Hepatocyte (in vitro differentiated cells): ENCODE measurements around the gene XIRP1. TPM values are rescaled to one million over a fixed set of nuclear protein-coding genes. Genes with fewer than 3 reads are reported as not detected.

Source experiments
- DNase-seq: peaks from one replicate; pipeline ENCODE4 v3.0.0-alpha.2; 2016; ENCODE audit warnings: low spot score
- H2AFZ ChIP-seq: fragments of 200-600 bp; sonication (generic); 2 replicates; pipeline ENCODE4 v1.6.0; 2016; ENCODE audit warnings: antibody characterized with exemption, mild to moderate bottlenecking
- H3K27ac ChIP-seq: fragments of 200-600 bp; sonication (generic); 2 replicates; pipeline ENCODE4 v1.5.1; 2016; ENCODE audit warnings: mild to moderate bottlenecking
- H3K27me3 ChIP-seq: fragments of 200-600 bp; sonication (generic); 2 replicates; pipeline ENCODE4 v1.6.1; 2016
- H3K36me3 ChIP-seq: fragments of 200-600 bp; sonication (generic); replicated peaks from 2 replicates; pipeline ENCODE4 v1.5.1; 2016; ENCODE audit warnings: low read depth; ENCODE audit not compliant: insufficient read depth
- H3K4me1 ChIP-seq: fragments of 200-600 bp; sonication (generic); 2 replicates; pipeline ENCODE4 v1.5.1; 2016; ENCODE audit warnings: mild to moderate bottlenecking, moderate library complexity; ENCODE audit not compliant: insufficient read depth
- H3K4me2 ChIP-seq: fragments of 200-600 bp; sonication (generic); 2 replicates; pipeline ENCODE4 v1.6.0; 2016
- H3K4me3 ChIP-seq: fragments of 200-600 bp; sonication (generic); 2 replicates; pipeline ENCODE4 v1.5.1; 2016; ENCODE audit warnings: mild to moderate bottlenecking
- H3K79me2 ChIP-seq: fragments of 200-600 bp; sonication (generic); 2 replicates; pipeline ENCODE4 v1.6.0; 2017; ENCODE audit warnings: mild to moderate bottlenecking
- H3K9me2 ChIP-seq: fragments of 200-600 bp; sonication (generic); replicated peaks from 2 replicates; pipeline ENCODE4 v1.6.0; 2017; ENCODE audit warnings: mild to moderate bottlenecking; ENCODE audit not compliant: insufficient read depth
- H3K9me3 ChIP-seq: fragments of 200-600 bp; sonication (generic); 2 replicates; pipeline ENCODE4 v1.5.1; 2016; ENCODE audit warnings: low read depth, mild to moderate bottlenecking
- H4K20me1 ChIP-seq: fragments of 200-600 bp; sonication (generic); 2 replicates; pipeline ENCODE4 v1.6.0; 2016; ENCODE audit warnings: mild to moderate bottlenecking; ENCODE audit not compliant: insufficient read depth, poor library complexity, severe bottlenecking
- CTCF ChIP-seq: fragments of 200-600 bp; sonication (generic); IDR thresholded peaks from 2 replicates; pipeline ENCODE4 v1.5.1; 2016; ENCODE audit warnings: antibody characterized with exemption, mild to moderate bottlenecking; ENCODE audit not compliant: poor library complexity
- EZH2 ChIP-seq: fragments of 200-600 bp; sonication (generic); IDR thresholded peaks from 2 replicates; pipeline ENCODE4 v1.6.1; 2016; ENCODE audit warnings: antibody characterized with exemption, mild to moderate bottlenecking, borderline replicate concordance
- EZH2phosphoT487 ChIP-seq: fragments of 200-600 bp; sonication (generic); IDR thresholded peaks from one replicate; pipeline ENCODE4 v1.6.1; 2018; ENCODE audit warnings: antibody characterized with exemption, mild to moderate bottlenecking, low read depth, moderate library complexity; ENCODE audit not compliant: unreplicated experiment, severe bottlenecking
- WGBS: methylation state at CpG from one replicate; pipeline ENCODE4 v1.1.6; 2016; ENCODE audit warnings: low lambda C conversion rate; ENCODE audit errors: missing lambda C conversion rate; 5-methylcytosine and 5-hydroxymethylcytosine counted together
- polyA plus RNA-seq: library from polyadenylated mRNA; unstranded; fragments of >200 nt; fragmentation: Nextera tagmentation; extraction: Ambion mirVana; gene quantifications from 2 replicates; pipeline ENCODE4 v1.2.1, GENCODE V29; 2016
- total RNA-seq: library from RNA; depleted of rRNA; stranded (reverse); fragments of >200 nt; gene quantifications from 2 replicates; pipeline ENCODE4 v1.2.3, GENCODE V29; 2014

XIRP1 gene
- total and polyA plus RNA-seq, 2 experiments from 2014 or later: 0.10 to 1.4 TPM

GRCh38 chr3:39149059-39149455, 43.3 kb downstream of the XIRP1 start:
- H4K20me1 ChIP-seq: peaks cover 77% of the 10 kb centered on the region

GRCh38 chr3:39148435-39149058, 43.8 kb downstream of the XIRP1 start:
- DNase-seq: peak; percentile 61
- Histone ChIP-seq H3K4me2 (peak overlapping the region; percentile 95), H3K27me3 (no peaks in the 10 kb centered on the region), H3K4me3 (no peak overlapping the region), H3K4me1 (peaks cover 59% of the 10 kb centered on the region), H3K79me2 (peaks cover 90% of the 10 kb centered on the region), H3K9me2 (no peaks in the 10 kb centered on the region), H2AFZ (no peak overlapping the region), H3K9me3 (no peaks in the 10 kb centered on the region), H3K27ac (peak overlapping the region; percentile 100), H4K20me1 (peaks cover 80% of the 10 kb centered on the region), H3K36me3 (peaks cover 10% of the 10 kb centered on the region)
- 40% methylated on average over 9 of the region's 9 CpGs for WGBS
- no peak for TF ChIP-seq EZH2phosphoT487
- no peak for TF ChIP-seq EZH2
- TF ChIP-seq CTCF: no peak

More at GRCh38 chr3:39149059-39149455, 43.3 kb downstream of the XIRP1 start:
- peak overlapping the region; percentile 95 for H3K4me2 ChIP-seq
- TF ChIP-seq EZH2 (no peak), CTCF (no peak), EZH2phosphoT487 (no peak)
- peaks cover 63% of the 10 kb centered on the region for H3K4me1 ChIP-seq
- peaks cover 85% of the 10 kb centered on the region for H3K79me2 ChIP-seq
- H2AFZ ChIP-seq: no peak overlapping the region
- peaks cover 10% of the 10 kb centered on the region for H3K36me3 ChIP-seq
- H3K9me3 ChIP-seq: no peaks in the 10 kb centered on the region
- WGBS: 47% methylated on average over 4 of the region's 4 CpGs
- H3K9me2 ChIP-seq: no peaks in the 10 kb centered on the region
- H3K27me3 ChIP-seq: no peaks in the 10 kb centered on the region
- H3K27ac ChIP-seq: peak overlapping the region; percentile 100
- no peak for DNase-seq
- no peak overlapping the region for H3K4me3 ChIP-seq

- H3K27me3 ChIP-seq: no peaks in the 10 kb centered on the region
- H3K9me3 ChIP-seq: no peaks in the 10 kb centered on the region
- H3K79me2 ChIP-seq: peaks cover 93% of the 10 kb centered on the region
- peak overlapping the region; percentile 100 for H3K27ac ChIP-seq
- H4K20me1 ChIP-seq: peaks cover 83% of the 10 kb centered on the region
- no peak overlapping the region for H3K4me3 ChIP-seq
- TF ChIP-seq EZH2phosphoT487 (no peak), CTCF (no peak), EZH2 (no peak)
- peak; percentile 63 for DNase-seq
- peak overlapping the region; percentile 95 for H3K4me2 ChIP-seq
- peaks cover 59% of the 10 kb centered on the region for H3K4me1 ChIP-seq
- peaks cover 10% of the 10 kb centered on the region for H3K36me3 ChIP-seq
- H3K9me2 ChIP-seq: no peaks in the 10 kb centered on the region
- no peak overlapping the region for H2AFZ ChIP-seq
- WGBS: 34% methylated on average over 8 of the region's 9 CpGs
Measured at GRCh38 chr3:39147711-39148434, 44.5 kb downstream of the XIRP1 start.
